Measurements from ENCODE around the gene GTF3C6. TPM values are rescaled to one million over a fixed set of nuclear protein-coding genes. Genes with fewer than 3 reads are reported as not detected.

The GTF3C6 gene
- total and polyA plus RNA-seq, 10 of the 15 experiments (the other 5 are each of a cell fraction or from before 2014, with no cell fraction given), result 42.8 to 261 (median 116) TPM

- TF ChIP-seq CUX1 (IDR thresholded peaks at IDR 0.05; ENCODE audit: insufficient replicate concordance, low read depth, low read length) (no peak), ATF3 (IDR thresholded peaks at IDR 0.05; ENCODE audit: borderline replicate concordance, extremely low read depth, low read depth, low read length) (no peak)
Observed at GRCh38 chr6:110951008-110951407, 7.5 kb upstream of the GTF3C6 start (continued).

- Histone ChIP-seq H3K9ac (ENCODE audit: control insufficient read depth, insufficient read depth, low read length) (no peak overlapping the region), H3K27me3 (replicated peaks in 1 of 2; ENCODE audit: control insufficient read depth in 2 of 2, insufficient read depth in 2 of 2, low read length in 1 of 2) (no peaks in the 10 kb centered on the region), H3K27ac (ENCODE audit: control insufficient read depth, insufficient read depth) (no peak overlapping the region), H3K9me3 (replicated peaks; ENCODE audit: control insufficient read depth, insufficient read depth, low read length) (no peaks in the 10 kb centered on the region), H3K4me1 (ENCODE audit: control insufficient read depth, insufficient read depth, low read length) (no peaks in the 10 kb centered on the region), H3K36me3 (ENCODE audit: control insufficient read depth in 2 of 2, insufficient read depth in 2 of 2, low read length in 1 of 2) (no peaks in the 10 kb centered on the region), H3K4me2 (ENCODE audit: control insufficient read depth, insufficient read depth) (no peak overlapping the region), H4K20me1 (ENCODE audit: control insufficient read depth, insufficient read depth) (no peaks in the 10 kb centered on the region), H3K4me3 (no peak overlapping the region), H3K79me2 (ENCODE audit: control insufficient read depth, insufficient read depth, low read length) (no peaks in the 10 kb centered on the region), H2AFZ (ENCODE audit: control insufficient read depth, low read depth, low read length) (no peak overlapping the region)
- ATAC-seq (no peak), FAIRE-seq (peak; percentile 27), DNase-seq (ENCODE audit: low read depth, low spot score) (no peak)
- ChIA-PET RAD21 (ENCODE audit: unreplicated experiment) (interaction anchor here (1.5 kb wide), 1 partner anchor 73 kb away, joined by 3 read pairs; no protein-coding TSS in a partner anchor), SMC1A (ENCODE audit: uncharacterized antibody, unreplicated experiment) (interaction anchor here (1.0 to 9.2 kb wide), 4 partner anchors 8 to 271 kb away, joined by 3 to 117 read pairs (median 3); no protein-coding TSS in a partner anchor), CTCF (interaction anchor here (0.6 to 3.3 kb wide), 7 partner anchors 73 to 422 kb away, joined by 3 to 14 read pairs (median 4); no protein-coding TSS in a partner anchor), POLR2A (interaction anchor here (0.7 to 1.5 kb wide), 3 partner anchors 8 to 1316 kb away, joined by 3 to 4 read pairs (median 4); no protein-coding TSS in a partner anchor)
- TF ChIP-seq CEBPB (IDR thresholded peaks at IDR 0.05; ENCODE audit: borderline replicate concordance in 1 of 2, low read depth in 2 of 2, low read length in 2 of 2) (no peak), NFIC (IDR thresholded peaks at IDR 0.05; ENCODE audit: low read depth, low read length) (no peak), SMAD1 (IDR thresholded peaks at IDR 0.05; ENCODE audit: low read depth, partially characterized antibody) (no peak)
- intact Hi-C loops (cut with micrococcal nuclease; ENCODE audit: unreplicated experiment) (no loop called here), in situ Hi-C loops (cut with MboI) (no loop called here)
- 77% methylated on average over 8 of the region's 8 CpGs for WGBS (ENCODE audit: insufficient coverage, insufficient replicate concordance, low lambda C conversion rate, missing lambda C conversion rate)
- BruUV-seq (replicated peaks), result no TSS peak
Observed at GRCh38 chr6:110951986-110952794, 6.3 kb upstream of the GTF3C6 start.

All from GM12878 (cell line).